ENCODE data around the gene ZNF808.
"Not testable (repeated sequence)": the region's sequence is repeated elsewhere in the genome, so short reads cannot be mapped to it uniquely, and the experiment has no call there.

Gene ZNF808

DNA sequence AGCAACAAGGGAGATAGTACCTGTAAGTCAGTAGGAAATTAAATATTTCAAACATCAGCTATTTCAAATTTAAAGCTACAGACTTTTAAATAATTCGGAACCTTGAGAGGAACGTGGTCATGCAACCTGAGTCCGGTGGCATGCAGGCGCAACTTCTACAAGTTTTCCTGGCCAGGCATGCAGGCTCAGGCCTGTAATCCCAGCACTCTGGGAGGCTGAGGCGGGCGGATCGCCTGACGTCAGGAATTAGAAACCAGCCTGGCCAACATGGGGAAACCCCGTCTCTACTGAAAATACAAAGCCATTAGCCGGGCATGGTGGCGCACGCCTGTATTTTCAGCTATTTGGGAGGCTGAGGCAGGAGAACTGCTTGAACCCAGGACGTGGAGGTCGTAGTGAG is 40.5 kb downstream of the ZNF808 start:
- no peak overlapping the region for H3K4me3 ChIP-seq (ENCODE audit: low read depth, low read length)
- TF ChIP-seq, protein P1, sequence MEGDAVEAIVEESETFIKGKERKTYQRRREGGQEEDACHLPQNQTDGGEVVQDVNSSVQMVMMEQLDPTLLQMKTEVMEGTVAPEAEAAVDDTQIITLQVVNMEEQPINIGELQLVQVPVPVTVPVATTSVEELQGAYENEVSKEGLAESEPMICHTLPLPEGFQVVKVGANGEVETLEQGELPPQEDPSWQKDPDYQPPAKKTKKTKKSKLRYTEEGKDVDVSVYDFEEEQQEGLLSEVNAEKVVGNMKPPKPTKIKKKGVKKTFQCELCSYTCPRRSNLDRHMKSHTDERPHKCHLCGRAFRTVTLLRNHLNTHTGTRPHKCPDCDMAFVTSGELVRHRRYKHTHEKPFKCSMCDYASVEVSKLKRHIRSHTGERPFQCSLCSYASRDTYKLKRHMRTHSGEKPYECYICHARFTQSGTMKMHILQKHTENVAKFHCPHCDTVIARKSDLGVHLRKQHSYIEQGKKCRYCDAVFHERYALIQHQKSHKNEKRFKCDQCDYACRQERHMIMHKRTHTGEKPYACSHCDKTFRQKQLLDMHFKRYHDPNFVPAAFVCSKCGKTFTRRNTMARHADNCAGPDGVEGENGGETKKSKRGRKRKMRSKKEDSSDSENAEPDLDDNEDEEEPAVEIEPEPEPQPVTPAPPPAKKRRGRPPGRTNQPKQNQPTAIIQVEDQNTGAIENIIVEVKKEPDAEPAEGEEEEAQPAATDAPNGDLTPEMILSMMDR (conservative IDR thresholded peaks at IDR 0.05; ENCODE audit: low read depth, low read length), result no peak
- no peak for DNase-seq (ENCODE audit: low read depth)

DNA sequence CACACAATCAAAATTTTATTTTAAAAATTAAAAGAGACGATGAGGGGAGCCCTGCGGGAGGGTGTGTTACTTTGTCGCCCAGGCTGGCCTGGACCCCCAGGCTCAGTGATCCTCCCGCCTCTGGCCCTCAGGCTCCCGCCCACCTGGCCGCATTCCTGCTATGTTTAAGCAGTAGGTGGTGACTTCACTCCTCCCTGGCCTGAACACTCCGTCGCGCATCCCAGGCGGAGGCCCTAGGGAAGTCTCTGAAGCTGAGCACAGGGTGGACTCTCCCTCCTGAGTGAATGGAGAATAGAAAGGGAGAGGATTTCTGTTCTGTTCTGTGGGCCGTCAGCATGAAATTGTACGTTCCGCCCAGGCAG is 42.2 kb downstream of the ZNF808 start:
- DNase-seq (ENCODE audit: low read depth), result not testable (repeated sequence)
- peak overlapping the region; percentile 93 for H3K4me3 ChIP-seq (ENCODE audit: low read depth, low read length)

DNA sequence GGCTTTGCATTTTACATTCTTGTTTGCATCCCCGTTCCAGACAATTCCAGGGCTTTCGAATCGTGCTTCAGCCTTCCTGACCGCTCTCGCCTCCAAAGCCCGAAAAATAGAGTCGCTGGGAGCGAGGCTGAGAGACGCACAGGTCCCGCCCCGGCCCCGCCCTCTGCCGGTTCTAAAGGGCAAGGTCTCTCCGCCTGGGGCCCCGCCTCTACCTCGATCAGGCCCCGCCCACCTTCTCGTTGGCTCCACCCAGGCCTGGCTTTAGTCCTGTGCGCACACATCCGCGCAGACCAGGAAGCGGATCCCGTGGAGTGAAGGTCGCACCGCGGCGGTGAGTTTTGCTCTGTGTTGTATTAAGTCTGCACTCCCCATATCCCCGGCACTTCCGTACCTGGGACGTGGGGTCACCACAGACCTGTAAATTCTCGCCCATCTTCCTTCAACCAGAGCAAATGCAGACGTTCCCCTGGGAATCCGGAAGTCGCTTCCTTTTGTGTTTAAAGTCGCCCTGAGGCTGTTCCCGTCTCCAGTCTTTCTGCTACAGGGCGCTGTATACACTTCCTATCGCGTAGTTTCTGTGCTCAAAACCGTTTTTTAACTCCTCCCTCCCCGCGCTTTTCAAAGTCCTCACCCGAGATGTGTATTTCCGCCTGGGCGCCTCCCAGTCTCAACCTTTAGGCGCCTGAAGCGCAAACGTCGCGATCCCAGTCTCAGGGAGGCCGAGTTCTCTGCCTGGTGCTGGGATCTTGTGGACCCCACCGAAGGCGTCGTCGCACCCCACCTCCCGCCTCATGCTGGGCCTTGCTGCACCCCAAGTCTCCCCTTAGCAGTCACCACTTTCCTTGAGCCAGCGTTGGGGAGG is 42.8 kb downstream of the ZNF808 start, which contains the start of gene ZNF701:
Gene ZNF701 (plus strand): TSS at position 288 of the 862 bp plus-strand sequence. CDS start 3,861 bp downstream, outside the sequence.
- TF ChIP-seq, protein P1 (conservative IDR thresholded peaks at IDR 0.05; ENCODE audit: low read depth, low read length), result peak; percentile 34
- DNase-seq (ENCODE audit: low read depth), result peak; percentile 96
- H3K4me3 ChIP-seq (ENCODE audit: low read depth, low read length), result peak within 1 kb of the TSS; percentile 93

DNA sequence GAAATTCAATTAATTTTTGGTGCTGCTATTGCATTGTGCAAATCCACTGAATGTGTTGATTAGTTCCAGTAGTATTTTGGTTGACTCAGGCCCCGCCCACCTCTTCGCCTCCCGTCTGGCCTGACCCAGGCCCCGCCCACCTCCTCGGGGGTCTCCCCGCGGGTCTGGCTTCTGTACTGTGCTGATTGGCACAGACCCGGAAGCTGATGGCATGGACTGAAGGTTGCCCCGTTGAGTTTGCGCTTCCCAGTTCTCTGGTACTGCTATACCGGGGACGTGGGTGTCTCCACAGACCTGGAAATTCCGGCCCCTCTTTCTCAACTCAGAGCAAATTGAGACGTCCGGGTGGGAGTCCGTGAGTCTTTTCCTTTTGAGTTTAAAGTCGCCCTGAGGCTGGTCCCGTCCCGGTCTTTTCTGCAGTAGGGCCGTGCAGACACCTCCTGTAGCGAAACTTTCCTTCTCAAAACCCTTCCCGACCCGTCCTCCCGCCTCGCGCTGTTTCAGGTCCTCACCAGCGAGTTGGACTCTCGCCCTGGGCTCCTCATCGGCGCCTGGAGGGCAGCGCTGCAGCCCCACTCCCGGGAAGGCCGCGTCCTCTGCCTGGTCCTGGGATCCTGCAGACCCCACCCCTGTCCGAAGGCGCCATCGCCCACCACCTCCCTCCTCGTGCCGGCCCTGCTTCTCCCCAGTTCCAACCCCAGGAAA is 57.4 kb downstream of the ZNF808 start:
- DNase-seq (ENCODE audit: low read depth), result peak; percentile 29
- TF ChIP-seq, protein P1 (conservative IDR thresholded peaks at IDR 0.05; ENCODE audit: low read depth, low read length), result no peak
- H3K4me3 ChIP-seq (ENCODE audit: low read depth, low read length), result peak overlapping the region; percentile 51

DNA sequence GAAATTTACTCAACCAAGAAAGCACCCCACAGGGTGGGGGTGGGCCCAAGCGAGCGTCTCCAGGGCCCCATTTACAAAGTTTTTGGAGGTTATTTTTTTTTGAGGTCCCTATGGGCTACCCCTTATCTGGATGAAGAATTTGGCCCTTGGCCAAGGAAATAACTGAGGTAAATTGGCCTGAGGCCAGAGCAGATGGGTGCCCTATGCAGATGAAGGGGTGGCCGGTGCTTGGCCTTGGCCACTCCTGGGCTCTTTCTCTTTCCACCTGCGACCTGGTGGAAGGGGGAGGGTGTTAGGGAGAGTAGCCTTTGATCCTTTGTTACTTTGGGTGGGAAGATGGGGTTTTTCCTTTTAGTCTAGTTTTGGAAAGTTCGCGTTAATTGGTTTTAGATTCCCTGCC is 58.1 kb downstream of the ZNF808 start:
- TF ChIP-seq, protein P1 (conservative IDR thresholded peaks at IDR 0.05; ENCODE audit: low read depth, low read length), result no peak
- DNase-seq (ENCODE audit: low read depth), result no peak
- H3K4me3 ChIP-seq (ENCODE audit: low read depth, low read length), result no peak overlapping the region

DNA sequence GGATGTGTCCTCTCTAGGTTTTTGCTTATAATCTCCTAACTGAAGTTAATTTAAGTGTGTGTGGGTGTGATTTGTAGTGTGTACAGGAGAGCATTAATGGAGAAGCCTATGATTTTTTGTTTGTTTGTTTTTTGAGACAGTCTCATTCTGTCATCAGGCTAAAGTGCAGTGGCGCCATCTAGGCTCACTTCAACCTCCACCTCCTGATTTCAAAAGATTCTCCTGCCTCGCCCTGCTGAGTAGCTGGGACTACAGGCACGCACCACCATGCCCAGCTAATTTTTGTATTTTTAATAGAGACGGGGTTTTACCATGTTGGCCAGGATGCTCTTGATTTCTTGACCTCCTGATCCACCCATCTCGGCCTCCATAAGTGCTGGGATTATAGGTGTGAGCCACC is 63.3 kb downstream of the ZNF808 start:
- TF ChIP-seq, protein P1 (conservative IDR thresholded peaks at IDR 0.05; ENCODE audit: low read depth, low read length), result peak; percentile 8
- no peak overlapping the region for H3K4me3 ChIP-seq (ENCODE audit: low read depth, low read length)
- DNase-seq (ENCODE audit: low read depth), result no peak

DNA sequence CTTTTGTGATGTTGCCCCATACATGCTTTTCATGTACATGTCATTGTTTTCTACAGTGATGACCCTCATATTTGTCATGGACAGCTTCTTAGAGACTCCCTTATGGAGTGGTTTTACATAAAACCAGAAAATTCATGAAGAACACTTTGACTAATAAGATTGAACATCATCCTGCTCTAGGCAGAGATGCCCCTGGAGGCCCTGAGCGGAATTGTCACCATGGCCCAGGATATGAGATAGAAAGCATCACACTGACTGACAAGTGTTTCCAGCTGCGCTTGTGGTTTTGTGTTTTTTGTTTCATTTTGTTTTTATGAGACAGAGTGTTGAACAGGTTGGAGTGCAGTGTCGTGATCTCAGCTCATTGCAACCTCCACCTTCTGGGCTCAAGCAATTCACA is 64.8 kb downstream of the ZNF808 start:
- no peak overlapping the region for H3K4me3 ChIP-seq (ENCODE audit: low read depth, low read length)
- TF ChIP-seq, protein P1 (conservative IDR thresholded peaks at IDR 0.05; ENCODE audit: low read depth, low read length), result no peak
- no peak for DNase-seq (ENCODE audit: low read depth)

DNA sequence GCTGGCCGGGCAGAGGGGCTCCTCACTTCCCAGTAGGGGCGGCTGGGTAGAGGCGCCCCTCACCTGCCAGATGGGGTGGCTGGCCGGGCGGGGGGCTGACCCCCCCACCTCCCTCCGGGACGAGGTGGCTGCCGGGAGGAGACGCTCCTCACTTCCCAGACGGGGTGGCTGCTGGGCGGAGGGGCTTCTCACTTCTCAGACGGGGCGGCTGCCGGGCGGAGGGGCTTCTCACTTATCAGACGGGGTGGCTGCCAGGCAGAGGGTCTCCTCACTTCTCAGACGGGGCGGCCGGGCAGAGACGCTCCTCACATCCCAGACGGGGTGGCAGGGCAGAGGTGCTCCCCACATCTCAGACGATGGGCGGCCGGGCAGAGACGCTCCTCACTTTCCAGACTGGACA is 66.0 kb downstream of the ZNF808 start:
- not testable (repeated sequence) for H3K4me3 ChIP-seq (ENCODE audit: low read depth, low read length); DNase-seq (ENCODE audit: low read depth)
